Body of pancreas (tissue), 4 donors: ENCODE results near the gene CSNK1A1.

ENCODE experiments used
- CTCF ChIP-seq, 7 experiments: fragments of 450-650 bp in 4 of 7; fragments of 200-600 bp in 3 of 7; sonication (generic) in 3 of 7; IDR thresholded peaks; one replicate each; pipeline ENCODE4 v1.5.1; 2016 to 2019; ENCODE audit warnings: antibody characterized with exemption in 7 of 7
- POLR2A ChIP-seq, 3 donors: fragments of 450-650 bp; IDR thresholded peaks; one replicate each; pipeline ENCODE4 v1.6.1; 2016; ENCODE audit warnings: antibody characterized with exemption in 3 of 3, mild to moderate bottlenecking in 2 of 3

- TF ChIP-seq CTCF (IDR thresholded peaks at IDR 0.05) (no peak), POLR2A (IDR thresholded peaks at IDR 0.05) (no peak)
These were observed 58.5 kb downstream of the CSNK1A1 start for GRCh38 chr5:149492781-149493180.
